ENCODE data around the gene KIF19. TPM values are rescaled to one million over a fixed set of nuclear protein-coding genes. Genes with fewer than 3 reads are reported as not detected.

The KIF19 gene
- total and polyA plus RNA-seq, 2 experiments from 2014 or later, result 0.46 to 0.80 TPM

GRCh38 chr17:74374858-74375257 is 48.8 kb downstream of the KIF19 start:
- H3K79me2 ChIP-seq, result no peaks in the 10 kb centered on the region
- H3K27me3 ChIP-seq, result no peaks in the 10 kb centered on the region
- H3K36me3 ChIP-seq (replicated peaks; ENCODE audit: insufficient read depth, low read depth), result no peaks in the 10 kb centered on the region
- no peak overlapping the region for H2AFZ ChIP-seq
- 92% methylated on average over 3 of the region's 3 CpGs for WGBS (ENCODE audit: low lambda C conversion rate, missing lambda C conversion rate)
- peaks cover 10% of the 10 kb centered on the region for H3K4me1 ChIP-seq (ENCODE audit: insufficient read depth)
- no peak for DNase-seq (ENCODE audit: low spot score)
- no peak overlapping the region for H3K27ac ChIP-seq
- no peaks in the 10 kb centered on the region for H3K9me2 ChIP-seq (replicated peaks; ENCODE audit: insufficient read depth)
- H3K4me3 ChIP-seq, result no peak overlapping the region
- no peaks in the 10 kb centered on the region for H3K9me3 ChIP-seq (ENCODE audit: low read depth)
- no peaks in the 10 kb centered on the region for H4K20me1 ChIP-seq (ENCODE audit: insufficient read depth, poor library complexity, severe bottlenecking)
- TF ChIP-seq EZH2phosphoT487 (IDR thresholded peaks at IDR 0.05; ENCODE audit: low read depth, severe bottlenecking, unreplicated experiment) (no peak), CTCF (IDR thresholded peaks at IDR 0.05; ENCODE audit: poor library complexity) (no peak), EZH2 (IDR thresholded peaks at IDR 0.05; ENCODE audit: borderline replicate concordance) (no peak)
- H3K4me2 ChIP-seq, result no peak overlapping the region

GRCh38 chr17:74379495-74380085 is 53.6 kb downstream of the KIF19 start:
- no peaks in the 10 kb centered on the region for H4K20me1 ChIP-seq (ENCODE audit: insufficient read depth, poor library complexity, severe bottlenecking)
- no peaks in the 10 kb centered on the region for H3K36me3 ChIP-seq (replicated peaks; ENCODE audit: insufficient read depth, low read depth)
- 32% methylated on average over 17 of the region's 20 CpGs for WGBS (ENCODE audit: low lambda C conversion rate, missing lambda C conversion rate)
- no peaks in the 10 kb centered on the region for H3K9me3 ChIP-seq (ENCODE audit: low read depth)
- H3K27me3 ChIP-seq, result no peaks in the 10 kb centered on the region
- peaks cover 10% of the 10 kb centered on the region for H3K4me1 ChIP-seq (ENCODE audit: insufficient read depth)
- peak; percentile 95 for DNase-seq (ENCODE audit: low spot score)
- H2AFZ ChIP-seq, result no peak overlapping the region
- peak; percentile 97 for TF ChIP-seq CTCF (IDR thresholded peaks at IDR 0.05; ENCODE audit: poor library complexity)
- TF ChIP-seq EZH2 (IDR thresholded peaks at IDR 0.05; ENCODE audit: borderline replicate concordance), result no peak
- TF ChIP-seq EZH2phosphoT487 (IDR thresholded peaks at IDR 0.05; ENCODE audit: low read depth, severe bottlenecking, unreplicated experiment), result no peak
- H3K4me3 ChIP-seq, result no peak overlapping the region
- no peaks in the 10 kb centered on the region for H3K79me2 ChIP-seq
- no peaks in the 10 kb centered on the region for H3K9me2 ChIP-seq (replicated peaks; ENCODE audit: insufficient read depth)
- peak overlapping the region; percentile 67 for H3K4me2 ChIP-seq
- H3K27ac ChIP-seq, result peak overlapping the region; percentile 76

- H3K9me2 ChIP-seq (replicated peaks; ENCODE audit: insufficient read depth), result no peaks in the 10 kb centered on the region
- DNase-seq (ENCODE audit: low spot score), result peak; percentile 76
- no peaks in the 10 kb centered on the region for H3K36me3 ChIP-seq (replicated peaks; ENCODE audit: insufficient read depth, low read depth)
- peaks cover 10% of the 10 kb centered on the region for H3K4me1 ChIP-seq (ENCODE audit: insufficient read depth)
- no peaks in the 10 kb centered on the region for H3K9me3 ChIP-seq (ENCODE audit: low read depth)
- H3K27me3 ChIP-seq, result no peaks in the 10 kb centered on the region
- peak overlapping the region; percentile 67 for H3K4me2 ChIP-seq
- H2AFZ ChIP-seq, result no peak overlapping the region
- no peaks in the 10 kb centered on the region for H4K20me1 ChIP-seq (ENCODE audit: insufficient read depth, poor library complexity, severe bottlenecking)
- H3K4me3 ChIP-seq, result no peak overlapping the region
- H3K79me2 ChIP-seq, result no peaks in the 10 kb centered on the region
- TF ChIP-seq EZH2 (IDR thresholded peaks at IDR 0.05; ENCODE audit: borderline replicate concordance) (no peak), EZH2phosphoT487 (IDR thresholded peaks at IDR 0.05; ENCODE audit: low read depth, severe bottlenecking, unreplicated experiment) (no peak), CTCF (IDR thresholded peaks at IDR 0.05; ENCODE audit: poor library complexity) (peak; percentile 32)
- peak overlapping the region; percentile 76 for H3K27ac ChIP-seq
- WGBS (ENCODE audit: low lambda C conversion rate, missing lambda C conversion rate), result 51% methylated on average over 16 of the region's 17 CpGs
Measured at GRCh38 chr17:74380086-74380958, 54.3 kb downstream of the KIF19 start.
